HL-60 (cell line): ENCODE results near the gene ALKBH6.

ENCODE experiments used
- DNase-seq, 2 experiments: peaks; one replicate each; pipeline ENCODE4 v3.0.0-alpha.2; 2010 to 2020; ENCODE audit warnings: low read depth in 1 of 2, low spot score in 1 of 2
- H3K27ac ChIP-seq: fragments of 250-450 bp; sonication (Bioruptor Pico); replicated peaks from 2 replicates; pipeline ENCODE4 v1.5.1; 2020; ENCODE audit warnings: mild to moderate bottlenecking, moderate library complexity
- H3K27me3 ChIP-seq: fragments of 250-450 bp; sonication (Bioruptor Pico); 2 replicates; pipeline ENCODE4 v1.5.1; 2021; ENCODE audit warnings: mild to moderate bottlenecking, moderate library complexity; ENCODE audit not compliant: insufficient read depth, poor library complexity, severe bottlenecking
- H3K4me3 ChIP-seq: replicated peaks from 2 replicates; pipeline ENCODE4 v1.5.1; 2011; ENCODE audit warnings: mild to moderate bottlenecking, control low read depth, low read length; ENCODE audit not compliant: insufficient read depth
- GABPA ChIP-seq: IDR thresholded peaks from 2 replicates; pipeline ENCODE4 v1.6.1; 2012; ENCODE audit warnings: low read depth
- POLR2AphosphoS5 ChIP-seq: IDR thresholded peaks from 2 replicates; pipeline ENCODE4 v1.6.1; 2012; ENCODE audit warnings: low read depth
- REST ChIP-seq: IDR thresholded peaks from 2 replicates; pipeline ENCODE4 v1.6.1; 2012; ENCODE audit warnings: low read depth; ENCODE audit not compliant: insufficient replicate concordance
- SPI1 ChIP-seq: IDR thresholded peaks from 2 replicates; pipeline ENCODE4 v1.6.1; 2012; ENCODE audit warnings: low read depth, mild to moderate bottlenecking, borderline replicate concordance
- TF ChIP-seq, protein P1 (sequence below): IDR thresholded peaks from one replicate; pipeline ENCODE4 v1.5.1; 2011; ENCODE audit warnings: low read length, control low read depth, inconsistent platforms; ENCODE audit not compliant: insufficient read depth

Gene ALKBH6

DNA sequence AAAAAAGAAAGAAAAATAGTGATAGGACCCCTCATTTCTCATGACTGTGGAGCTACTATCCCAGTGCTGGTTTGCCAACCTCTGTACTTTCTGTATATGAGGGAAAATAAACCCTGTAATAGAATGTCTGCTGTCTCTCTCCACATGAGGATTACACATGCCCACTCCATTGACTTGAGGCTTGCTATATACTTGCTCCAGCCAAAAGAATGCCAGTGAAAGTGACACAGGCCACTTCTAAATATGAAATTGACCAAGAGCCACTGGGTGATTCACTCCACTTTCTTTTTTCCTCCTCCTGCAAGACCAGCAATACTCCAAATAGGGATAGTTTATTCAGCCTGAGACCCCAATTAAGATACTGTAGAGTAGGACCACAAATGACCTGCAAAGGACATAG, 33.8 kb upstream of the ALKBH6 start:
- Histone ChIP-seq H3K27ac (no peak overlapping the region), H3K4me3 (no peak overlapping the region), H3K27me3 (no peaks in the 10 kb centered on the region)
- TF ChIP-seq GABPA (no peak), REST (no peak), POLR2AphosphoS5 (no peak), SPI1 (no peak)
- TF ChIP-seq, protein P1, sequence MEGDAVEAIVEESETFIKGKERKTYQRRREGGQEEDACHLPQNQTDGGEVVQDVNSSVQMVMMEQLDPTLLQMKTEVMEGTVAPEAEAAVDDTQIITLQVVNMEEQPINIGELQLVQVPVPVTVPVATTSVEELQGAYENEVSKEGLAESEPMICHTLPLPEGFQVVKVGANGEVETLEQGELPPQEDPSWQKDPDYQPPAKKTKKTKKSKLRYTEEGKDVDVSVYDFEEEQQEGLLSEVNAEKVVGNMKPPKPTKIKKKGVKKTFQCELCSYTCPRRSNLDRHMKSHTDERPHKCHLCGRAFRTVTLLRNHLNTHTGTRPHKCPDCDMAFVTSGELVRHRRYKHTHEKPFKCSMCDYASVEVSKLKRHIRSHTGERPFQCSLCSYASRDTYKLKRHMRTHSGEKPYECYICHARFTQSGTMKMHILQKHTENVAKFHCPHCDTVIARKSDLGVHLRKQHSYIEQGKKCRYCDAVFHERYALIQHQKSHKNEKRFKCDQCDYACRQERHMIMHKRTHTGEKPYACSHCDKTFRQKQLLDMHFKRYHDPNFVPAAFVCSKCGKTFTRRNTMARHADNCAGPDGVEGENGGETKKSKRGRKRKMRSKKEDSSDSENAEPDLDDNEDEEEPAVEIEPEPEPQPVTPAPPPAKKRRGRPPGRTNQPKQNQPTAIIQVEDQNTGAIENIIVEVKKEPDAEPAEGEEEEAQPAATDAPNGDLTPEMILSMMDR, result no peak
- no peak for DNase-seq

- no peak for TF ChIP-seq SPI1
- no peak for TF ChIP-seq REST
- TF ChIP-seq, protein P1, result no peak
- no peak for TF ChIP-seq GABPA
- no peak for TF ChIP-seq POLR2AphosphoS5
- H3K27me3 ChIP-seq, result no peaks in the 10 kb centered on the region
- H3K4me3 ChIP-seq, result no peak overlapping the region
- no peak for DNase-seq
- no peak overlapping the region for H3K27ac ChIP-seq
These were observed 32.5 kb upstream of the ALKBH6 start for GRCh38 chr19:36046443-36047050.

- TF ChIP-seq SPI1 (no peak), REST (no peak), POLR2AphosphoS5 (no peak), GABPA (no peak)
- TF ChIP-seq, protein P1, result no peak
- H3K27ac ChIP-seq, result no peak overlapping the region
- DNase-seq, result no peak
These were observed 29.9 kb upstream of the ALKBH6 start for GRCh38 chr19:36043952-36044351.

More at GRCh38 chr19:36043952-36044351, 29.9 kb upstream of the ALKBH6 start:
- Histone ChIP-seq H3K4me3 (no peak overlapping the region), H3K27me3 (no peaks in the 10 kb centered on the region)
